Measurements from ENCODE around the gene IFNG. TPM values are rescaled to one million over a fixed set of nuclear protein-coding genes. Genes with fewer than 3 reads are reported as not detected.

Gene IFNG
- polyA plus RNA-seq, 1 donor (not counting 4 experiments of a cell fraction or from before 2014, with no cell fraction given) = not detected

DNA sequence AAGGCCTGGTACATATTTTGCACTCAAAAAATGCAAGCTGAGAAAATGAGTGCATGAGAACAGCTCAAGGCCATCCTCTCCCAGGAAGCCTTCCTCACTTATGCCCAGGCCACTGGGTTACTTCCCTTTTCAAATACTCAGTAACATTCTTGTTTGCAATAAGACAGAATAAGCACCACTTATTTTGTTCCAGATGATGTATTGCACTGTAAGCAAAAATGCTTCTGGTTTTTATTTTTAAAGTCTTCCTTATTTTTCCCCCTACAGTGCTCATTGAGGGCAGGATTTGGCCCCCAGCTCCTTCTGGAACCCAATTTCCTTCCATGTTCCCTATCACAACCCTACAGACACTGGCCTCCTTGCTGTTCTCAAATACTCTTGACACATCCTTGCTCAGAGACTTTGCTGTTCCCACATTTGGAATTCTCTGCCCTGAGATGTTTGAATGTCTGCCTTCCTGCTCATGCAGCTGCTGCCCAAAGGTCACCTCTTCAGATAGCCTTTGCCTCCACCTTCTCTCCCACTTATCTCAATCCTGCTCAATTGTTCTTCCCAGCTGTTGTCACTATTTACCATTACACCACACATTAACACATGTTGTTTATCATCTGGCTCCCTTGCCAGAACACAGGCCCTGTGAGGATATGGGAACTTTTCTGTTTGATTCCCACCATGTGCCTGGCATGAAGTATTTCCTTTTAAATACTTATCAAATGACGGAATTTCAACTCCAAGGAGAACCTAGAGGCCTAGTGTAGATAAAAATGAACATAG, 49.9 kb downstream of the IFNG start:
- H3K79me2 ChIP-seq (ENCODE audit: control insufficient read depth, insufficient read depth, low read length) = no peaks in the 10 kb centered on the region
- H3K9me1 ChIP-seq (ENCODE audit: control insufficient read depth, extremely low read depth, insufficient read depth, low read length) = no peaks in the 10 kb centered on the region
- DNase-seq (ENCODE audit: low read depth, low spot score) = no peak
- no peaks in the 10 kb centered on the region for H3K9me3 ChIP-seq (ENCODE audit: control insufficient read depth, low read depth, low read length)
- no peak overlapping the region for H3K4me3 ChIP-seq (ENCODE audit: control insufficient read depth in 2 of 3, extremely low read depth in 1 of 3, insufficient read depth in 2 of 3, low read depth in 1 of 3, low read length in 3 of 3)
- H3K36me3 ChIP-seq (ENCODE audit: control insufficient read depth in 2 of 2, extremely low read depth in 1 of 2, insufficient read depth in 2 of 2, low read length in 2 of 2) = no peaks in the 10 kb centered on the region
- H2AFZ ChIP-seq (ENCODE audit: control insufficient read depth, low read length) = no peak overlapping the region
- no peak overlapping the region for H3K9ac ChIP-seq (ENCODE audit: control insufficient read depth, extremely low read depth, insufficient read depth, low read length)
- no peaks in the 10 kb centered on the region for H4K20me1 ChIP-seq (ENCODE audit: control insufficient read depth, extremely low read depth, insufficient read depth, low read length)
- TF ChIP-seq, protein P1, sequence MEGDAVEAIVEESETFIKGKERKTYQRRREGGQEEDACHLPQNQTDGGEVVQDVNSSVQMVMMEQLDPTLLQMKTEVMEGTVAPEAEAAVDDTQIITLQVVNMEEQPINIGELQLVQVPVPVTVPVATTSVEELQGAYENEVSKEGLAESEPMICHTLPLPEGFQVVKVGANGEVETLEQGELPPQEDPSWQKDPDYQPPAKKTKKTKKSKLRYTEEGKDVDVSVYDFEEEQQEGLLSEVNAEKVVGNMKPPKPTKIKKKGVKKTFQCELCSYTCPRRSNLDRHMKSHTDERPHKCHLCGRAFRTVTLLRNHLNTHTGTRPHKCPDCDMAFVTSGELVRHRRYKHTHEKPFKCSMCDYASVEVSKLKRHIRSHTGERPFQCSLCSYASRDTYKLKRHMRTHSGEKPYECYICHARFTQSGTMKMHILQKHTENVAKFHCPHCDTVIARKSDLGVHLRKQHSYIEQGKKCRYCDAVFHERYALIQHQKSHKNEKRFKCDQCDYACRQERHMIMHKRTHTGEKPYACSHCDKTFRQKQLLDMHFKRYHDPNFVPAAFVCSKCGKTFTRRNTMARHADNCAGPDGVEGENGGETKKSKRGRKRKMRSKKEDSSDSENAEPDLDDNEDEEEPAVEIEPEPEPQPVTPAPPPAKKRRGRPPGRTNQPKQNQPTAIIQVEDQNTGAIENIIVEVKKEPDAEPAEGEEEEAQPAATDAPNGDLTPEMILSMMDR (optimal IDR thresholded peaks at IDR 0.05 in 1 of 3, IDR thresholded peaks at IDR 0.05 in 1 of 3, conservative IDR thresholded peaks at IDR 0.05 in 1 of 3; ENCODE audit: extremely low read depth in 1 of 3, insufficient read depth in 2 of 3, low read length in 3 of 3) = no peak
- no peak overlapping the region for H3K27ac ChIP-seq (ENCODE audit: control insufficient read depth, insufficient read depth, low read length)
- no peak for FAIRE-seq
- no peaks in the 10 kb centered on the region for H3K27me3 ChIP-seq (ENCODE audit: control insufficient read depth, extremely low read depth, insufficient read depth, low read length)
- no peaks in the 10 kb centered on the region for H3K4me1 ChIP-seq (ENCODE audit: control insufficient read depth, extremely low read depth, insufficient read depth, low read length)
- no peak overlapping the region for H3K4me2 ChIP-seq (ENCODE audit: control insufficient read depth, extremely low read depth, insufficient read depth, low read depth, low read length)
- dilution Hi-C loops (cut with MboI; ENCODE audit: extremely low pct_ligation_motif_present, low sequenced_read_pairs) = no loop called here

DNA sequence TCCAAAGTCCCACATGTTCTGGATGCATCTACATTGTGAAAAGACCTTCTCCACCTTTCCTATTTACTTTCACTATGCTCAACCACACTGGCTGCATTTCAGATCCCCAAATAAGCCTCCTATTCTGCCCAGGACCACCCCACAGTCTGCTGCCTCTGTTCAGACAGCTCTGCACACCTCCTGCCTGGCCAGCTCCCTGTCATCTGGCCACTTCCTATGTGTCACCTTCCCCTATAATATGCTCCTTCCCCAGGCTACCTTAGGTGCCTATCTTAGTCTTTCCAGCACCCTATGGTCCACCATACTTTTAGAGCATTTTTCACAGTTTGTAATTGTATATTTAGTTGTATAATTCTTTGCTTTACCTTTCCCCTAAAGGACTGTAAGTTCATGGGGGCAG, 50.5 kb downstream of the IFNG start:
- Histone ChIP-seq H3K36me3 (ENCODE audit: control insufficient read depth in 2 of 2, extremely low read depth in 1 of 2, insufficient read depth in 2 of 2, low read length in 2 of 2) (no peaks in the 10 kb centered on the region), H3K9me3 (ENCODE audit: control insufficient read depth, low read depth, low read length) (no peaks in the 10 kb centered on the region), H3K4me2 (ENCODE audit: control insufficient read depth, extremely low read depth, insufficient read depth, low read depth, low read length) (no peak overlapping the region), H3K9ac (ENCODE audit: control insufficient read depth, extremely low read depth, insufficient read depth, low read length) (no peak overlapping the region), H2AFZ (ENCODE audit: control insufficient read depth, low read length) (no peak overlapping the region), H3K4me3 (ENCODE audit: control insufficient read depth in 2 of 3, extremely low read depth in 1 of 3, insufficient read depth in 2 of 3, low read depth in 1 of 3, low read length in 3 of 3) (no peak overlapping the region), H3K4me1 (ENCODE audit: control insufficient read depth, extremely low read depth, insufficient read depth, low read length) (no peaks in the 10 kb centered on the region), H3K27ac (ENCODE audit: control insufficient read depth, insufficient read depth, low read length) (no peak overlapping the region), H3K9me1 (ENCODE audit: control insufficient read depth, extremely low read depth, insufficient read depth, low read length) (no peaks in the 10 kb centered on the region), H3K27me3 (ENCODE audit: control insufficient read depth, extremely low read depth, insufficient read depth, low read length) (no peaks in the 10 kb centered on the region), H3K79me2 (ENCODE audit: control insufficient read depth, insufficient read depth, low read length) (no peaks in the 10 kb centered on the region), H4K20me1 (ENCODE audit: control insufficient read depth, extremely low read depth, insufficient read depth, low read length) (no peaks in the 10 kb centered on the region)
- dilution Hi-C loops (cut with MboI; ENCODE audit: extremely low pct_ligation_motif_present, low sequenced_read_pairs) = no loop called here
- no peak for TF ChIP-seq EZH2 (IDR thresholded peaks at IDR 0.05; ENCODE audit: low read length)
- TF ChIP-seq, protein P1 (optimal IDR thresholded peaks at IDR 0.05 in 1 of 3, IDR thresholded peaks at IDR 0.05 in 1 of 3, conservative IDR thresholded peaks at IDR 0.05 in 1 of 3; ENCODE audit: extremely low read depth in 1 of 3, insufficient read depth in 2 of 3, low read length in 3 of 3) = no peak
- FAIRE-seq = no peak
- no peak for DNase-seq (ENCODE audit: low read depth, low spot score)

Measured in keratinocyte (primary cell).